Embryonic facial prominence (tissue), 1 donor: Measurements from ENCODE around the gene TRPC5OS.
A peak's percentile ranks its signal among the peaks of the same experiment; 100 is the strongest.

Experiments
- DNase-seq: peaks from one replicate; pipeline ENCODE4 v3.0.0-alpha.2; 2016; ENCODE audit errors: extremely low spot score

TRPC5OS gene

GRCh38 chrX:111875881-111876280 lies at the start of gene TRPC5OS:
Gene TRPC5OS, plus strand, starts transcription at chrX:111876181. Its CDS starts 25,669 bp downstream, at chrX:111901850.
- no peak for DNase-seq

GRCh38 chrX:111829345-111829744 lies 46.6 kb upstream of the TRPC5OS start:
- DNase-seq: no peak

- no peak for DNase-seq
These were observed 45.4 kb upstream of the TRPC5OS start for GRCh38 chrX:111830571-111830970.

- DNase-seq: no peak
These were observed 44.6 kb upstream of the TRPC5OS start for GRCh38 chrX:111831343-111831742.

GRCh38 chrX:111837197-111837596 lies 38.8 kb upstream of the TRPC5OS start:
- DNase-seq: no peak

GRCh38 chrX:111847491-111848133 lies 28.4 kb upstream of the TRPC5OS start:
- no peak for DNase-seq

GRCh38 chrX:111848541-111848940 lies 27.4 kb upstream of the TRPC5OS start:
- DNase-seq: no peak

- no peak for DNase-seq
These were observed 25.0 kb upstream of the TRPC5OS start for GRCh38 chrX:111850975-111851374.

- DNase-seq: no peak
These were observed 21.2 kb upstream of the TRPC5OS start for GRCh38 chrX:111854556-111855490.

- no peak for DNase-seq
These were observed 18.4 kb upstream of the TRPC5OS start for GRCh38 chrX:111857534-111858060.

- DNase-seq: no peak
These were observed 14.4 kb upstream of the TRPC5OS start for GRCh38 chrX:111861605-111862004.

GRCh38 chrX:111867236-111867635 lies 8.7 kb upstream of the TRPC5OS start:
- no peak for DNase-seq

- DNase-seq: no peak
These were observed 7.0 kb upstream of the TRPC5OS start for GRCh38 chrX:111868726-111869638.

GRCh38 chrX:111869639-111870034 lies 6.3 kb upstream of the TRPC5OS start:
- DNase-seq: peak; percentile 50

GRCh38 chrX:111874241-111874640 lies 1.7 kb upstream of the TRPC5OS start:
- DNase-seq: no peak

- no peak for DNase-seq
These were observed 665 bp downstream of the TRPC5OS start for GRCh38 chrX:111876646-111877045.

GRCh38 chrX:111877681-111878080 lies 1.7 kb downstream of the TRPC5OS start:
- no peak for DNase-seq

GRCh38 chrX:111880735-111881134 lies 4.8 kb downstream of the TRPC5OS start:
- DNase-seq: no peak

GRCh38 chrX:111881715-111882114 lies 5.7 kb downstream of the TRPC5OS start:
- DNase-seq: no peak

- DNase-seq: no peak
These were observed 10.7 kb downstream of the TRPC5OS start for GRCh38 chrX:111886678-111887077.

- no peak for DNase-seq
These were observed 12.6 kb downstream of the TRPC5OS start for GRCh38 chrX:111888600-111888999.

GRCh38 chrX:111892375-111892774 lies 16.4 kb downstream of the TRPC5OS start:
- no peak for DNase-seq
